ENCODE results near the gene VENTX. TPM values are rescaled to one million over a fixed set of nuclear protein-coding genes. Genes with fewer than 3 reads are reported as not detected.

The VENTX gene
- total and polyA plus RNA-seq, 2 donors (not counting 3 experiments of a cell fraction or from before 2014, with no cell fraction given), result not detected

GRCh38 chr10:133241501-133242205, 4.0 kb downstream of the VENTX start:
- dilution Hi-C loops (cut with MboI; ENCODE audit: extremely low pct_ligation_motif_present, low sequenced_read_pairs), result no loop called here
- DNase-seq (ENCODE audit: low read depth, low spot score) (no peak), FAIRE-seq (no peak)
- Histone ChIP-seq H3K9me1 (replicated peaks; ENCODE audit: control insufficient read depth, extremely low read depth, insufficient read depth, low read length) (no peaks in the 10 kb centered on the region), H2AFZ (ENCODE audit: low read depth, low read length) (no peak overlapping the region), H3K4me2 (ENCODE audit: insufficient read depth, low read length) (no peak overlapping the region), H4K20me1 (replicated peaks; ENCODE audit: control insufficient read depth, extremely low read depth, insufficient read depth, low read length) (no peaks in the 10 kb centered on the region), H3K36me3 (ENCODE audit: control insufficient read depth in 2 of 2, extremely low read depth in 1 of 2, insufficient read depth in 2 of 2, low read length in 2 of 2) (no peaks in the 10 kb centered on the region), H3K4me1 (ENCODE audit: control insufficient read depth, extremely low read depth, insufficient read depth, low read length) (no peaks in the 10 kb centered on the region), H3K9ac (replicated peaks; ENCODE audit: extremely low read depth, insufficient read depth, low read length) (no peak overlapping the region), H3K4me3 (replicated peaks in 1 of 3; ENCODE audit: insufficient read depth in 1 of 3, low read depth in 1 of 3, low read length in 3 of 3) (no peak overlapping the region), H3K9me3 (replicated peaks; ENCODE audit: control insufficient read depth, insufficient read depth, low read length) (no peaks in the 10 kb centered on the region), H3K79me2 (ENCODE audit: control insufficient read depth, insufficient read depth, low read length) (no peaks in the 10 kb centered on the region), H3K27me3 (ENCODE audit: control insufficient read depth in 2 of 2, insufficient read depth in 2 of 2, low read length in 2 of 2) (peaks cover 17 to 25% of the 10 kb centered on the region in 2 experiments), H3K27ac (ENCODE audit: insufficient read depth, low read depth, low read length) (no peak overlapping the region)
- intact Hi-C loops (cut with micrococcal nuclease), result no loop called here
- ChIA-PET CTCF (no interaction called here), POLR2A (no interaction called here)
- TF ChIP-seq FOS (IDR thresholded peaks at IDR 0.05; ENCODE audit: borderline replicate concordance, insufficient read depth, low read length) (no peak), EZH2 (IDR thresholded peaks at IDR 0.05; ENCODE audit: borderline replicate concordance, low read depth, low read length, severe bottlenecking) (no peak), MYC (IDR thresholded peaks at IDR 0.05; ENCODE audit: low read depth, low read length) (no peak), JUN (IDR thresholded peaks at IDR 0.05; ENCODE audit: borderline replicate concordance, insufficient read depth, insufficient read length, low read depth) (no peak), POLR2AphosphoS5 (IDR thresholded peaks at IDR 0.05; ENCODE audit: insufficient read depth, low read depth, low read length) (no peak), POLR2A (IDR thresholded peaks at IDR 0.05; ENCODE audit: low read depth, low read length) (no peak), MAX (IDR thresholded peaks at IDR 0.05; ENCODE audit: insufficient read depth, insufficient read length) (no peak), GATA2 (IDR thresholded peaks at IDR 0.05; ENCODE audit: insufficient read depth, insufficient read length, low read depth, low read length) (no peak)
- TF ChIP-seq, protein P1, sequence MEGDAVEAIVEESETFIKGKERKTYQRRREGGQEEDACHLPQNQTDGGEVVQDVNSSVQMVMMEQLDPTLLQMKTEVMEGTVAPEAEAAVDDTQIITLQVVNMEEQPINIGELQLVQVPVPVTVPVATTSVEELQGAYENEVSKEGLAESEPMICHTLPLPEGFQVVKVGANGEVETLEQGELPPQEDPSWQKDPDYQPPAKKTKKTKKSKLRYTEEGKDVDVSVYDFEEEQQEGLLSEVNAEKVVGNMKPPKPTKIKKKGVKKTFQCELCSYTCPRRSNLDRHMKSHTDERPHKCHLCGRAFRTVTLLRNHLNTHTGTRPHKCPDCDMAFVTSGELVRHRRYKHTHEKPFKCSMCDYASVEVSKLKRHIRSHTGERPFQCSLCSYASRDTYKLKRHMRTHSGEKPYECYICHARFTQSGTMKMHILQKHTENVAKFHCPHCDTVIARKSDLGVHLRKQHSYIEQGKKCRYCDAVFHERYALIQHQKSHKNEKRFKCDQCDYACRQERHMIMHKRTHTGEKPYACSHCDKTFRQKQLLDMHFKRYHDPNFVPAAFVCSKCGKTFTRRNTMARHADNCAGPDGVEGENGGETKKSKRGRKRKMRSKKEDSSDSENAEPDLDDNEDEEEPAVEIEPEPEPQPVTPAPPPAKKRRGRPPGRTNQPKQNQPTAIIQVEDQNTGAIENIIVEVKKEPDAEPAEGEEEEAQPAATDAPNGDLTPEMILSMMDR (IDR thresholded peaks at IDR 0.05; ENCODE audit: extremely low read depth in 1 of 2, insufficient read depth in 1 of 2, low read depth in 1 of 2, low read length in 2 of 2), result no peak
- BruUV-seq (replicated peaks), result no TSS peak

All from endothelial cell of umbilical vein (primary cell).